ENCODE data around the gene ITIH2. TPM values are rescaled to one million over a fixed set of nuclear protein-coding genes. Genes with fewer than 3 reads are reported as not detected.

ITIH2 gene
- total and polyA plus RNA-seq, 12 donors: not detected

DNA sequence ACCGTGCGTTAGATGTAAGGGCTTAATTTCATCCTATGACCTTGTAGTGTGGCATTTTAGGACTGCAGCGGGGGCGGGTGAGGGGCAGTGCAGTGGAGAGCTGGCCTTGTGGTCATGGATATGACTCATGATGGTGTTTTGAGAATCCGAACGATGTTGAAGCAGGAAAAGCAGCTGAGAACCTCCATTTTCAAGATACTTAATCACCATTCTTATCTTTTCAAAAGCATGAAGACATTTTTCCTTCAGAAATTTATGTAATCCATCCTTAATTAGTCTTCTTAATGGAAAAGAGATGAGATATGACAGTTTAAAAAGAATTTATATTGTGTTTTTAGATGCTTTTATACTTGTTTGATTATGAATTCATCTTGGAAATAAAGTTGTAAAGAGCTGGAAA is 94.5 kb downstream of the ITIH2 start:
- peak overlapping the region in 7 of 10 donors; percentile 44 to 84 (median 61) for H3K27ac ChIP-seq
- DNase-seq (peak; percentile 23 to 55), ATAC-seq (peak; percentile 78 to 94 (median 88))
- H3K36me3 ChIP-seq: peaks cover 3 to 71% (median 54%) of the 10 kb centered on the region in 9 donors
- TF ChIP-seq, protein P1, sequence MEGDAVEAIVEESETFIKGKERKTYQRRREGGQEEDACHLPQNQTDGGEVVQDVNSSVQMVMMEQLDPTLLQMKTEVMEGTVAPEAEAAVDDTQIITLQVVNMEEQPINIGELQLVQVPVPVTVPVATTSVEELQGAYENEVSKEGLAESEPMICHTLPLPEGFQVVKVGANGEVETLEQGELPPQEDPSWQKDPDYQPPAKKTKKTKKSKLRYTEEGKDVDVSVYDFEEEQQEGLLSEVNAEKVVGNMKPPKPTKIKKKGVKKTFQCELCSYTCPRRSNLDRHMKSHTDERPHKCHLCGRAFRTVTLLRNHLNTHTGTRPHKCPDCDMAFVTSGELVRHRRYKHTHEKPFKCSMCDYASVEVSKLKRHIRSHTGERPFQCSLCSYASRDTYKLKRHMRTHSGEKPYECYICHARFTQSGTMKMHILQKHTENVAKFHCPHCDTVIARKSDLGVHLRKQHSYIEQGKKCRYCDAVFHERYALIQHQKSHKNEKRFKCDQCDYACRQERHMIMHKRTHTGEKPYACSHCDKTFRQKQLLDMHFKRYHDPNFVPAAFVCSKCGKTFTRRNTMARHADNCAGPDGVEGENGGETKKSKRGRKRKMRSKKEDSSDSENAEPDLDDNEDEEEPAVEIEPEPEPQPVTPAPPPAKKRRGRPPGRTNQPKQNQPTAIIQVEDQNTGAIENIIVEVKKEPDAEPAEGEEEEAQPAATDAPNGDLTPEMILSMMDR (IDR thresholded peaks at IDR 0.05): no peak
- H3K4me3 ChIP-seq: no peak overlapping the region
- peaks cover 4 to 56% (median 37%) of the 10 kb centered on the region in 9 donors for H3K4me1 ChIP-seq
- H3K9me3 ChIP-seq: no peaks in the 10 kb centered on the region
- intact Hi-C loops (cut with DNase I): no loop called here
- WGBS, 2 donors: 40 to 47% methylated on average over 6 of the region's 6 CpGs
- H3K27me3 ChIP-seq: no peaks in the 10 kb centered on the region

Other genes starting within 250 kb of the ITIH2 start
- 10 to 100 TPM in 7 of 10 donors, 1 to 10 TPM in 3; 5.8 to 21.3 (median 13.6) TPM for gene ITIH5, start 36.4 kb upstream of the ITIH2 start, total RNA-seq
- 1 to 10 TPM; 2.8 to 4.2 TPM for gene ITIH5, start 36.4 kb upstream of the ITIH2 start, polyA plus RNA-seq
- gene KIN, start 84.7 kb downstream of the ITIH2 start, total RNA-seq: 1 to 10 TPM; 5.4 to 8.5 (median 6.9) TPM
- 10 to 100 TPM in 1 of 2 donors, 1 to 10 TPM in 1; 7.1 to 13.3 TPM for gene KIN, start 84.7 kb downstream of the ITIH2 start, polyA plus RNA-seq
- gene ATP5F1C, start 84.9 kb downstream of the ITIH2 start, total RNA-seq: 100 to 1,000 TPM; 565 to 909 (median 770) TPM
- 1,000 to 10,000 TPM in 1 of 2 donors, 100 to 1,000 TPM in 1; 561 to 1,131 TPM for gene ATP5F1C, start 84.9 kb downstream of the ITIH2 start, polyA plus RNA-seq
- gene TAF3, start 115.2 kb downstream of the ITIH2 start, total RNA-seq: 10 to 100 TPM in 8 of 10 donors, 1 to 10 TPM in 2; 9.9 to 14.9 (median 11.2) TPM
- 1 to 10 TPM; 3.6 to 6.4 TPM for gene TAF3, start 115.2 kb downstream of the ITIH2 start, polyA plus RNA-seq